HTERT RPE-1 (cell line): ENCODE measurements around the gene IL9R.
"Not testable (repeated sequence)": the region's sequence is repeated elsewhere in the genome, so short reads cannot be mapped to it uniquely, and the experiment has no call there.

Source experiments
- in situ Hi-C: fragments of 300-500 bp; cut with MboI; formaldehyde crosslinking; loops from 4 replicates; pipeline ENCODE4 v1.14.3; 2020; ENCODE audit warnings: low sequenced_read_pairs

IL9R gene

DNA sequence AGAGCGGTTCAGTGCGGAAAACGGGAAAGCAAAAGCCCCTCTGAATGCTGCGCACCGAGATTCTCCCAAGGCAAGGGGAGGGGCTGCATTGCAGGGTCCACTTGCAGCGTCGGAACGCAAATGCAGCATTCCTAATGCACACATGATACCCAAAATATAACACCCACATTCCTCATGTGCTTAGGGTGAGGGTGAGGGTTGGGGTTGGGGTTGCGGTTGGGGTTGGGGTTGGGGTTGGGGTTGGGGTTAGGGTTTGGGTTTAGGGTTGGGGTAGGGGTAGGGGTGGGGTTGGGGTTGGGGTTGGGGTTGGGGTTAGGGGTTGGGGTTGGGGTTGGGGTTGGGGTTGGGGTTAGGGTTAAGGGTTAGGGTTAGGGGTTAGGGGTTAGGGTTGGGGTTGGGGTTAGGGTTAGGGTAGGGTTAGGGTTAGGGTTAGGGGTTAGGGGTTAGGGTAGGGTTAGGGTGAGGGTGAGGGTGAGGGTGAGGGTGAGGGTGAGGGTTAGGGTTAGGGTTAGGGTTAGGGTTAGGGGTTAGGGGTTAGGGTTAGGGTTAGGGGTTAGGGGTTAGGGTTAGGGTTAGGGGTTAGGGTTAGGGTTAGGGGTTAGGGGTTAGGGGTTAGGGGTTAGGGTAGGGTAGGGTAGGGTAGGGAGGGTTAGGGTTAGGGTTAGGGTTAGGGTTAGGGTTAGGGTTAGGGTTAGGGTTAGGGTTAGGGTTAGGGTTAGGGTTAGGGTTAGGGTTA, 32.4 kb downstream of the IL9R start:
- in situ Hi-C loops, result not testable (repeated sequence)

DNA sequence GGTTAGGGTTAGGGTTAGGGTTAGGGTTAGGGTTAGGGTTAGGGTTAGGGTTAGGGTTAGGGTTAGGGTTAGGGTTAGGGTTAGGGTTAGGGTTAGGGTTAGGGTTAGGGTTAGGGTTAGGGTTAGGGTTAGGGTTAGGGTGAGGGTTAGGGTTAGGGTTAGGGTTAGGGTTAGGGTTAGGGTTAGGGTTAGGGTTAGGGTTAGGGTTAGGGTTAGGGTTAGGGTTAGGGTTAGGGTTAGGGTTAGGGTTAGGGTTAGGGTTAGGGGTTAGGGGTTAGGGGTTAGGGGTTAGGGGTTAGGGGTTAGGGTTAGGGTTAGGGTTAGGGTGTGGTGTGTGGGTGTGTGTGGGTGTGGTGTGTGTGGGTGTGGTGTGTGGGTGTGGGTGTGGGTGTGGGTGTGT, 33.0 kb downstream of the IL9R start:
- in situ Hi-C loops, result not testable (repeated sequence)
